NCI-H526 (cell line): Measurements from ENCODE around the gene ZYX.
"Not testable (repeated sequence)": the region's sequence is repeated elsewhere in the genome, so short reads cannot be mapped to it uniquely, and the experiment has no call there.

ENCODE experiments used
- DNase-seq, 2 experiments: peaks; one replicate each; lab custom pipeline; 2025; lab: John Stamatoyannopoulos, UW

ZYX gene

GRCh38 chr7:143384661-143385631 is 3.8 kb downstream of the ZYX start:
- no peak for DNase-seq

GRCh38 chr7:143385891-143386781 is 5.0 kb downstream of the ZYX start:
- no peak for DNase-seq

GRCh38 chr7:143387156-143387975 is 6.2 kb downstream of the ZYX start:
- no peak for DNase-seq

DNA sequence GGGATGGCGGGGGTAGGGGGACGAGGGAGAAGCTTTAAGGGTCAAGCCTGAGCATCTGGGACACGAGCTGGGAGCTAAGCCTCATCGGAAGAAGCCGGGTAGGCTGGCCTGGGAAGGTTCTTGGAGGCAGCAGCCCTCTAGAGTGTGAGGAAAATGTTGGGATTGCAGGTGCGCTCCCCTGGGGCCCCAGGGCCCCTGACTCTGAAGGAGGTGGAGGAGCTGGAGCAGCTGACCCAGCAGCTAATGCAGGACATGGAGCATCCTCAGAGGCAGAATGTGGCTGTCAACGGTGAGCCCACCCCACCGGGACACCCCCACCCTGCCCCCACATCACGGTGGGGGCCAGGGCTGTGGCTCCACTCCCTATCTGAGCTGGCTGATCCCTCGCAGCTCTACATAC is 6.9 kb downstream of the ZYX start:
- DNase-seq = no peak

GRCh38 chr7:143388491-143389101 is 7.5 kb downstream of the ZYX start:
- DNase-seq = no peak

DNA sequence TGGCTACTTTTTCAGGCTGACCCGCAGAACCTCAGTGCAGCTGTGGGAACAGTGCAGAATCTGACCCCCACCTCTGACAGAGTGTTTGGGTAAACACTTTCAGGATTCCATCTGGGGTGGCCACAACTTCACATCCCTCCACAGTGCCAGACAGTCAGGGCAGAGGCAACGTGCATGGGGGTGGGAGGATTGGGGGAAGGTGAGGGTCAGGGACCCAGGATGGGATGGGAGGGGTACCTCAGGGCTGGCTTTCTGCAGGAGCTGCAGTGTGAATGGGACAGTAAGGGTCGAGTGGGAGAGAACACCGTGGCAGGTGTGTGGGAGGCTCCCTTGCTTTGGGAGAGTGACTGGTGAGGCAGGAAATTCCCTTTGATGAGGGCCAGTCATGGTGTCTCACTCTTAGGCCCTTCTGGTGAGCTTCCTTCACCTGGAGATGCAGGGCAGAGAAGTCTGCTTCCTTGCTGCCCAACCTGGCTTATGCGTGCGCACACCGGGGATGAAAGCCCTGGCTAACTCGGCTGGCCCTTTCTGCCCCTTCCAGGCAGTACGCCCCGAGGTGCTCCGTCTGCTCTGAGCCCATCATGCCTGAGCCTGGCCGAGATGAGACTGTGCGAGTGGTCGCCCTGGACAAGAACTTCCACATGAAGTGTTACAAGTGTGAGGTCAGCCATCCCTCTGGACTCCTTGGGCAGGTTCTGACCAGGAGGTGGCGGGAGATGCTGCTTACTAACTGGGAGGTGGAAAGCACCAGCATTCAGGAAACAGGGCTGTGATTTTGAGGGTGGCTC is 8.4 kb downstream of the ZYX start:
- no peak for DNase-seq

- DNase-seq = no peak
These were observed 9.1 kb downstream of the ZYX start for GRCh38 chr7:143390104-143390772.

DNA sequence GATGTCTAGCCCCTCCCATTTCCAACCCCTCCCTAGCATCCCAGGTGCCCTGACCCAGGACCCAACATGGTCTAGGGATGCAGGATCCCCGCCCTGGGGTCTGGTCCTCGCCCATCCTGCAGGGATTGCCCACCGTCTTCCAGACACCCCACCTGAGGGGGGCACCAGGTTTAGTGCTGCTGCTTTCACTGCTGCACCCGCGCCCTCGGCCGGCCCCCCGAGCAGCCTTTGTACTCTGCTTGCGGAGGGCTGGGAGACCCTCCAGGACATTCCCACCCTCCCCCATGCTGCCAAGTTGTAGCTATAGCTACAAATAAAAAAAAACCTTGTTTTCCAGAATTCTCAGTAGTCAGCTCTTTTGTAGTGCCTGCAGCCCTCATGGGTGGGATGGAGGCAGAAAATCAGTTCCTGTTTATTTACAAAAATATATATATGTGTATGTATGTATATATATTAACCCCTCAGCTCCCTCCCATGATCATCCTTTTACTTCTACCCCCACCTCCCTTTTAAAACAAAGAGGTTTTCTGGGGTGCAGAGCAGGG is 9.7 kb downstream of the ZYX start:
- no peak for DNase-seq

- DNase-seq = no peak
These were observed 10.6 kb downstream of the ZYX start for GRCh38 chr7:143391462-143392404.

DNA sequence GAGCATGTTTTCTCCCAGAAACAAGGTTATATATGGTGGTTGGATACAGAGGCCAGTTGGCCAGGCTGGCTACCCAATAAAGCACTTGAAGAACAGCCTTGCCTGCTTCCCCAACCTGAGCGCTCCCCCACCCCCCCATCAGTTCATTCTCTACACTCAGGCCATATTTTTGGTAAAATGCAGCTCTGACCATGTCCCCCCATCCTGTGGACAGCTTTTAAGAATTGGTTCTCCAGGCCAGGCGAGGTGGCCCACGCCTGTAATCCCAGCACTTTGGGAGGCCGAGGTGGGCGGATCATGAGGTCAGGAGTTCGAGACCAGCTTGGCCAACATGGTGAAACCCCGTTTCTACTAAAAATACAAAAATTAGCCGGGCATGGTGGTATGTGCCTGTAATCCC is 11.3 kb downstream of the ZYX start:
- not testable (repeated sequence) for DNase-seq

DNA sequence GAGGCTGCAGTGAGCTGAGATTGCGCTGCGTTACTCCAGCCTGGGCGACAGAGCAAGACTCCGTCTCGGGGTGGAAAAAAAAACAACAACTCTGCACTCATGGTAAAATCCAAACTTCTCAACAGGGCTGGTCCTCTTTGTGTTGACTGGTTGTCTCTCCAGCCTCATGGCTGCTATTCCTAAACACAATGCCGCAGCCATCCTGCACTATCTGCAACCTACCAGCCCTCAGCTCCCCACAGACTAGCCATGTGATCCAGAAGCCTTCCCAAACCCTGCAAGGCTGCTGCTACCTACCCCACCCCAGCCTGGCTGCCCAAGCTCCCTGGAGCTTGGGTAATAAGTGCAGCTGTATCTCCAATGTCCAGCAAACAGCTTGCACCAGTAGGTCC is 11.7 kb downstream of the ZYX start:
- DNase-seq = no peak

DNA sequence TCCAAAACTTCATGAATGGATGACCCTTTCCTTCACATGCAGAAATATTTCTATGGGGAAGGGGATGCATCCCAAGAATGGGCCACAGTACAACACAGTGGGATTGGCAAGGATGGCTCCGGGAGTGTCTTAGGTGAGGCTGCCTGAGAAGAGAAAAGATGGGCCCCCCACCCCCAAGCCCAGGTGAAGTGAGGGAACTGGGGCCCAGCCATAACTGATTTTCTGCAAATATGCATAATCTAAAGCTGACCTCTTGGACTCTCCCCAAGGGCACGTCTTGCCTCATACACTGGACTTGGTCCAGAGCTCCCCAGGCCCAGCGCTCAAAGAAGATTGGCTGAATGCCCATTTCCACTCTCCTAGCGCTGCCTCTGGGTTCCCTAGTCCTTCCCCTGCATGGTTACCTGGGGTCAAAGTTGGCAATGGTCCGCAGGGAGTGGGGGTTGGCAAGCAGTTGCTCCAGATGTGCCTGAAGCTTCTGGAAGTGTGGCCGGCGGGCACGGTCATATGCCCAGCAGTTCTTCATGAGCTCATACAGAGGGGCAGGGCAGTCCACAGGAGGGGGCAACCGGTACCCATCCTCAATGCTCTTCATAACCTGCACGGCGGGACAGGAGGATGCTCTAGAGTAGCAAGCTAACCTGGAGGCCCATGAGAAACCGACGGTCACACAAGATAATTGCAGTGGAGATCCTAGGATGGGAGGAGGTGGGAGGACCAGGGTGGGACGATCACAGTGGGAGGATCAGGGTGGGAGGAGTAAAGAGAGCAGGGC is 12.3 kb downstream of the ZYX start:
- DNase-seq = no peak

DNA sequence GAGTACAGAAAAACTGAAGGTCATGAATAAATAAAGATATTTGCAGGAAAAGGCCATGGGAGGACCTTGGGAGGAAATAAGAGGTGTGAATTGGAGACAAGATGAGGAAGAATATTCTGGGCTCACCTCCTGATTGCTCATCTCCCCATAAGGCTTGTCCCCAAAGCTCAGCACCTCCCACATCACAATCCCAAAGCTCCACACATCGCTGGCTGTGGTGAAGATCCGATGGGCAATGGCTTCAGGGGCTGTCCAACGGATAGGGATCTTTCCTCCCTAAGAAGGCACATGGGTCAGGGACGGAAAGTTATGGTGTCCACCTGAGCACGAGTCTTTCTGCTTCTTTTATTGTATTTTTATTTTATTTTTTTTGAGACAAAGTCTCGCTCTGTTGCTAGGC is 12.9 kb downstream of the ZYX start:
- no peak for DNase-seq

- DNase-seq = no peak
These were observed 13.6 kb downstream of the ZYX start for GRCh38 chr7:143394777-143395176.

DNA sequence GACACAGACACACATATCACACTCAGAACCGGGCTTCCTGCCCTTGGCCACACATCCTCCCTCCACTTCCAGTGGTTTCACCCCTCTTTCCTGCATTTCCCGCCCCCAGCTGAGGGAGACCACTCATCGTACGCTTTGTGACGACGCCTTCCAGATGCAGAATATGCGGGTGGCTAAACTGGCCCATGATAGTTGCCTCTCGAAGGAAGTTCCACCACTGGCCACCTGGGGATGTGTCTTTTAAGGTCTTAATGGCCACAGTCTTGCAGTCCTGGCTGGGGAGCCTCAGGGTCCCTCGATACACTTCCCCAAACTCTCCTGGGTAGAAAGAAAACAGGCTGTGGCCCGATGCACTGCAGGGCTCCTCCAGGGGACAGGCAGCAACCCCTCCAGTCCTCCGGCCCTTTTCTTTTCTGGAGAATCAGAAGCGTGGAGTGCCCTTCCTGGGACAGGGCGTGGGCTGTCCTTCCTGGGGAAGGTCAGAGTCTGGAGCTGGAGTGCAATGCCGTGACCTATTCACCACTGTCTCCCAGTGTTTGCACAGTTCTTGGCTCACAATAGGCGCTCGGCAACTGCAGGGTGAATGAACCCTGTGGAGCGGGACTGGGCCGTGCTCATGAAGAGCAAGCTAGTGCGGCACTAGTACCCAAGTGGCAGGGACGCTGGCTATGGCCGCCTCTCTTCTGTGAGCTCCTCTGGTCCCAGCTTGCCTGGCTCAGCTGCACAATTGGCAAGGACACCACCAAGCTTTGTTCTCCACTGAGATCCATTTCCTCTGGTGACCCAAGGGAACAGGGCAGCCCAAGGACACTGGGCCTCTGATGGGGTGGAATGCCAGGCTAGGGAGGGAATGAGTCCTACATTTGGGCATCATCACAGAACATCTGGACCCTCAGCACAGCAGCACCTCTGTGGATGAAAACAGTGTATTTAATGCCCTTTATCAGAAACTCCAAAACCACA is 14.3 kb downstream of the ZYX start:
- DNase-seq = no peak

GRCh38 chr7:143396182-143396581 is 15.0 kb downstream of the ZYX start:
- DNase-seq = no peak
